HG03442 (cell line): ENCODE results near the gene USO1.
"Not testable (repeated sequence)": the region's sequence is repeated elsewhere in the genome, so short reads cannot be mapped to it uniquely, and the experiment has no call there.

ENCODE experiments used
- ATAC-seq: cut with Tn5 transposase; IDR thresholded peaks from one replicate; pipeline ENCODE4 v1.9.1; 2021; ENCODE audit warnings: mild to moderate bottlenecking, moderate library complexity; ENCODE audit not compliant: unreplicated experiment

USO1 gene

GRCh38 chr4:75745161-75745560, 20.8 kb downstream of the USO1 start:
- no peak for ATAC-seq

- no peak for ATAC-seq
Measured at GRCh38 chr4:75745721-75746199, 21.4 kb downstream of the USO1 start.

- ATAC-seq = no peak
Measured at GRCh38 chr4:75752637-75753036, 28.3 kb downstream of the USO1 start.

- ATAC-seq = no peak
Measured at GRCh38 chr4:75769036-75769435, 44.7 kb downstream of the USO1 start.

GRCh38 chr4:75771607-75772006, 47.2 kb downstream of the USO1 start:
- ATAC-seq = no peak

- no peak for ATAC-seq
Measured at GRCh38 chr4:75777589-75777988, 53.2 kb downstream of the USO1 start.

GRCh38 chr4:75779105-75779757, 54.9 kb downstream of the USO1 start:
- no peak for ATAC-seq

- ATAC-seq = no peak
Measured at GRCh38 chr4:75781305-75781704, 56.9 kb downstream of the USO1 start.

- ATAC-seq = no peak
Measured at GRCh38 chr4:75786526-75786925, 62.1 kb downstream of the USO1 start.

GRCh38 chr4:75786938-75787337, 62.6 kb downstream of the USO1 start:
- ATAC-seq = no peak

GRCh38 chr4:75790024-75790423, 65.6 kb downstream of the USO1 start:
- ATAC-seq = no peak

- ATAC-seq = no peak
Measured at GRCh38 chr4:75800972-75801371, 76.6 kb downstream of the USO1 start.

GRCh38 chr4:75806035-75806434, 81.7 kb downstream of the USO1 start:
- not testable (repeated sequence) for ATAC-seq

GRCh38 chr4:75817901-75818300, 93.5 kb downstream of the USO1 start:
- no peak for ATAC-seq

GRCh38 chr4:75819121-75819520, 94.7 kb downstream of the USO1 start:
- ATAC-seq = no peak

- ATAC-seq = no peak
Measured at GRCh38 chr4:75820197-75820596, 95.8 kb downstream of the USO1 start.

GRCh38 chr4:75820676-75821075, 96.3 kb downstream of the USO1 start:
- no peak for ATAC-seq

GRCh38 chr4:75821216-75821615, 96.8 kb downstream of the USO1 start:
- no peak for ATAC-seq

- ATAC-seq = no peak
Measured at GRCh38 chr4:75821966-75822365, 97.6 kb downstream of the USO1 start.

GRCh38 chr4:75822416-75822815, 98.0 kb downstream of the USO1 start:
- no peak for ATAC-seq

- ATAC-seq = no peak
Measured at GRCh38 chr4:75823812-75824211, 99.4 kb downstream of the USO1 start.

- no peak for ATAC-seq
Measured at GRCh38 chr4:75830906-75831305, 106.5 kb downstream of the USO1 start.

- ATAC-seq = no peak
Measured at GRCh38 chr4:75831856-75832405, 107.6 kb downstream of the USO1 start.
